Activated naive CD8-positive, alpha-beta T cell treated with anti-CD3 and anti-CD28 coated beads for 36 hours (primary cell): ENCODE data around the gene FAH. TPM values are rescaled to one million over a fixed set of nuclear protein-coding genes. Genes with fewer than 3 reads are reported as not detected.

Experiments used
- DNase-seq: peaks from one replicate; pipeline ENCODE4 v3.0.0; 2021
- H3K27ac Mint-ChIP-seq: one replicate; pipeline ENCODE4 v1.8.0; 2022; ENCODE audit warnings: mild to moderate bottlenecking, moderate library complexity, mixed read lengths
- H3K27me3 Mint-ChIP-seq: one replicate; pipeline ENCODE4 v1.8.0; 2022; ENCODE audit warnings: mild to moderate bottlenecking, mixed read lengths
- H3K36me3 Mint-ChIP-seq: one replicate; pipeline ENCODE4 v1.8.0; 2021; ENCODE audit warnings: mild to moderate bottlenecking, mixed read lengths
- H3K4me1 Mint-ChIP-seq: one replicate; pipeline ENCODE4 v1.8.0; 2021; ENCODE audit warnings: mixed read lengths
- H3K4me3 Mint-ChIP-seq: one replicate; pipeline ENCODE4 v1.8.0; 2022; ENCODE audit warnings: mild to moderate bottlenecking, moderate library complexity, mixed read lengths
- H3K9me3 Mint-ChIP-seq: one replicate; pipeline ENCODE4 v1.8.0; 2022; ENCODE audit warnings: mixed read lengths
- total RNA-seq, 2 experiments: library from RNA; stranded (reverse); gene quantifications; one replicate each; pipeline ENCODE4 v1.2.3, GENCODE V29; 2021

Gene FAH
- total RNA-seq, 2 experiments from 2014 or later, result 45.0 to 49.0 TPM

GRCh38 chr15:80174017-80174746, 21.4 kb downstream of the FAH start:
- H3K27ac Mint-ChIP-seq, result no peak overlapping the region
- H3K27me3 Mint-ChIP-seq, result no peaks in the 10 kb centered on the region
- peaks cover 20% of the 10 kb centered on the region for H3K36me3 Mint-ChIP-seq
- H3K4me3 Mint-ChIP-seq, result no peak overlapping the region
- DNase-seq, result no peak
- no peaks in the 10 kb centered on the region for H3K9me3 Mint-ChIP-seq
- H3K4me1 Mint-ChIP-seq, result peaks cover 1% of the 10 kb centered on the region

- no peak overlapping the region for H3K27ac Mint-ChIP-seq
- no peak for DNase-seq
- no peak overlapping the region for H3K4me3 Mint-ChIP-seq
- peaks cover 1% of the 10 kb centered on the region for H3K4me1 Mint-ChIP-seq
- H3K27me3 Mint-ChIP-seq, result no peaks in the 10 kb centered on the region
- H3K9me3 Mint-ChIP-seq, result no peaks in the 10 kb centered on the region
- peaks cover 19% of the 10 kb centered on the region for H3K36me3 Mint-ChIP-seq
These were observed 22.6 kb downstream of the FAH start for GRCh38 chr15:80175436-80175835.

DNA sequence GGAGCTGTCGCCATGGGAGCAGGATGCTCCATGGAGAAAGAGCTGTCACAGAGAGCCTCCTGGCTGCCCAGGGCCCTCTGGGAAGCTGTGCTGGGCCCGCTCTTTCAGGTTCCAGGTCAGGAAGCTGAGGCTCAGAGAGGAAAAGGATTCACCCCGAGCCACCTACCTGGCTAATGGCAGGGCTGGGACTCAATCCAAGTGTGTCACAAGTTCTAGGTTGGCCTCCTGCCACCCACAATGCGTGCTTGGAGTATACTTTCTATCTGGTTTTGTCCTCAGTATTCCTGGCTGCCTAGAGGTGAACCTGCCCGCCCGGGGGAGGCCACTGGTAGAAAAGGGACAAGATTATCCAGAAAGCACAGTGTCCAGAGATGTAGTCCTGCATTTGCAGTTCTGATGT, 23.6 kb downstream of the FAH start:
- no peak overlapping the region for H3K4me3 Mint-ChIP-seq
- no peaks in the 10 kb centered on the region for H3K9me3 Mint-ChIP-seq
- no peaks in the 10 kb centered on the region for H3K27me3 Mint-ChIP-seq
- H3K4me1 Mint-ChIP-seq, result peaks cover 1% of the 10 kb centered on the region
- DNase-seq, result no peak
- peaks cover 14% of the 10 kb centered on the region for H3K36me3 Mint-ChIP-seq
- no peak overlapping the region for H3K27ac Mint-ChIP-seq

DNA sequence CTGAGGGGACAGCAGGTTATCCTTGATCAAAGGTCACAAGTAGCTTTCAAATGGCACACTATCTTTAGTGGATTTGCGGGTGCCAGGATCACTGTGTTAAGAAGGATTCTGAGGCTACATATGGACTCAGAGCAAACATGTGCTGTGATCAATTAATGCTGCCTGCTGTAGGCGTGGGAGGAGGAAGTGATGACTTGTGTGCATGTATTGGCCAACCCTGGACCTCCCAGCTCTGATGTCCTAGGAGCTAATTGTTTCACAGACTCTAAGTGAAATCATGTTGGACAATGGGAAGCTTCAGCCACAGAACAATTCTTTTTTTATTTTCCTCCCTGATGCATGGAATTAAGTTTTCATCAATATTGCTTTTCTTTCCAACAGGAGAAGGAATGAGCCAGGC, 24.4 kb downstream of the FAH start:
- H3K36me3 Mint-ChIP-seq, result peaks cover 15% of the 10 kb centered on the region
- no peaks in the 10 kb centered on the region for H3K27me3 Mint-ChIP-seq
- no peak overlapping the region for H3K27ac Mint-ChIP-seq
- H3K4me3 Mint-ChIP-seq, result no peak overlapping the region
- H3K9me3 Mint-ChIP-seq, result no peaks in the 10 kb centered on the region
- DNase-seq, result no peak
- peaks cover 1% of the 10 kb centered on the region for H3K4me1 Mint-ChIP-seq

DNA sequence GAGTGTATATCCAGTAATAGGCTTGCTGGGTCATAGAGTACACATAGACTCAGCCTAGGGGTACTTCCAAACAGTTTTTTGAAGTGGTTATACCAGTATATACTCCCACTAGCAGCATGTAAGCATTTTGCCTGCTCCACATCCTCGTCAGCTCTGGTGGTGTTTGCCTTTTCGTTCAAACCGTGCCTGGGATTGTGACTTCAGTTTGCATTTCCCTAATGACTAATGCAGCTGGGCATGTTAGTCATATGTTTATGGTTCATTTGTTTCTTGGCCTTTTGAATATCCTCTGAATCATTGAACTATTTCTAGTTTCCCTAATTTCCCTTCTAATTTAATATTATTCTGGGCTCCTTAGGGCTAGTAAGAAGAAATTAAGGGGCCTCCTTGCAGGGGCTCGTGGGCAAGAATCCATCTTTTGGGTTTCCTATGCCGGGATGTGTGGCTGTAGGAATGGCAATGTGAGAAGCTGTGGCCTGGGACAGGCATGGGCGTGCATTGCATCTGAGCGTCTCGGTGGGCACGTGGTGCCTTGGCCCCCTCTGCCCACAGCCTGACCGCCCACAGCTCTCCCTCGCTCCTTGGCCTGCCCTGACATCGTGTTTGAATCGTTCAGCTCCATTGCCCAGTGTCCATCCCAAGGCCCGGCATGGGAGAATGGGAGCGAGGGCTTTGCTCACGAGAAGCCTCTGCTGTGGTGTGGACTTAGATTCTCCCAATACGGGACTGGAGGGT, 26.4 kb downstream of the FAH start:
- peaks cover 17% of the 10 kb centered on the region for H3K36me3 Mint-ChIP-seq
- H3K4me1 Mint-ChIP-seq, result no peaks in the 10 kb centered on the region
- H3K9me3 Mint-ChIP-seq, result no peaks in the 10 kb centered on the region
- H3K4me3 Mint-ChIP-seq, result no peak overlapping the region
- no peak for DNase-seq
- no peaks in the 10 kb centered on the region for H3K27me3 Mint-ChIP-seq
- no peak overlapping the region for H3K27ac Mint-ChIP-seq

- peaks cover 24% of the 10 kb centered on the region for H3K36me3 Mint-ChIP-seq
- H3K4me1 Mint-ChIP-seq, result no peaks in the 10 kb centered on the region
- no peak overlapping the region for H3K4me3 Mint-ChIP-seq
- no peak overlapping the region for H3K27ac Mint-ChIP-seq
- no peaks in the 10 kb centered on the region for H3K27me3 Mint-ChIP-seq
- no peak for DNase-seq
- H3K9me3 Mint-ChIP-seq, result no peaks in the 10 kb centered on the region
These were observed 27.1 kb downstream of the FAH start for GRCh38 chr15:80179935-80180334.

- H3K27ac Mint-ChIP-seq, result no peak overlapping the region
- H3K27me3 Mint-ChIP-seq, result no peaks in the 10 kb centered on the region
- peaks cover 30% of the 10 kb centered on the region for H3K36me3 Mint-ChIP-seq
- H3K4me3 Mint-ChIP-seq, result no peak overlapping the region
- no peaks in the 10 kb centered on the region for H3K9me3 Mint-ChIP-seq
- no peak for DNase-seq
- H3K4me1 Mint-ChIP-seq, result no peaks in the 10 kb centered on the region
These were observed 27.7 kb downstream of the FAH start for GRCh38 chr15:80180468-80180867.

DNA sequence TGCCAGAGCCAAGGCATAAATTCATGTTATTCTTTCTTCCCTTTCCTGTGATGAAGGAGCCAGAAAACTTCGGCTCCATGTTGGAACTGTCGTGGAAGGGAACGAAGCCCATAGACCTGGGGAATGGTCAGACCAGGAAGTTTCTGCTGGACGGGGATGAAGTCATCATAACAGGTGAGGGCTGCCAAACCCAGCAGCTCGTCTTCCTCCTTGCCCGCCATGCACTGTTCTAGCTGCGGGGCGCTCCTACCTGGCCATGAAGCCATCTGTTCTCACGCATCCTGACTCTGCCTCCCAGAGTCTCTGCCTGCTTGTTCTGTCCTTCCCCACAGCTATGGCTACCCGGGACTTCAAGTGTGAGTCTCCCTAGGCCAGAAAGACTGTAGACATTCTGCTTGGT, 28.2 kb downstream of the FAH start:
- Mint-ChIP-seq H3K36me3 (peaks cover 30% of the 10 kb centered on the region), H3K4me3 (no peak overlapping the region), H3K9me3 (no peaks in the 10 kb centered on the region), H3K27me3 (no peaks in the 10 kb centered on the region), H3K27ac (no peak overlapping the region), H3K4me1 (no peaks in the 10 kb centered on the region)
- DNase-seq, result no peak

DNA sequence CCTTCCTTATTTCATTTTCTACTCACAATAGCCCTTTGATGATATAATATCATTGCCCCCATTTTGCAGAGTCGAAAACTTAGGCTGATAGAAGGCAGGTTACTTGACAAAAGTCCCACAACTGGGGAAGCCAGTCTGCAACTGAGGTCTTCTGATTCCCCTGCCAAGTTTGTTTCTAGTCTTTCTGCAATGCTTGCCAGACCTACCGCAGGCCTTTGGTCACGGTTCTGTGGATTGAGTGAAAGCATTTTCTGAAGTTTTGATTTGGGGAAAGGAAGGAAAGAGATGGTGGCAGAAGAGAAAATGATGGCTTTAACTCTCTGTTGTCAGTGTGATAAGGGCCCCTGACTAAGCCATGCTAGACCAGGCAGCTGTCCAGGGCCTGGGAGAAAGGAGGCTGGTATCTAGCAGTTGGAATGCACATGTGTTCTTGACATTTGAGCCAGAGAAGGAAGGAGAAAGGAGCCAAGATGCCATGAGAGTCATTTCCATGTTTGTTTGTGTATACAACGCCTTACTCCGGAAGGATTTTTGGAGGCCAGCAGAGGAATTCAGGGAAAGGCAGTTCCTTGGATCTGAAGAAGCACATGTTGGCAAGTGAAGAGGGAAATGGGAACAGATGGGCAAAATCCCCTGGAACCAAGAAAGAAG, 29.9 kb downstream of the FAH start:
- no peaks in the 10 kb centered on the region for H3K9me3 Mint-ChIP-seq
- no peak for DNase-seq
- no peaks in the 10 kb centered on the region for H3K27me3 Mint-ChIP-seq
- H3K27ac Mint-ChIP-seq, result no peak overlapping the region
- H3K4me3 Mint-ChIP-seq, result no peak overlapping the region
- H3K4me1 Mint-ChIP-seq, result no peaks in the 10 kb centered on the region
- H3K36me3 Mint-ChIP-seq, result peaks cover 38% of the 10 kb centered on the region

DNA sequence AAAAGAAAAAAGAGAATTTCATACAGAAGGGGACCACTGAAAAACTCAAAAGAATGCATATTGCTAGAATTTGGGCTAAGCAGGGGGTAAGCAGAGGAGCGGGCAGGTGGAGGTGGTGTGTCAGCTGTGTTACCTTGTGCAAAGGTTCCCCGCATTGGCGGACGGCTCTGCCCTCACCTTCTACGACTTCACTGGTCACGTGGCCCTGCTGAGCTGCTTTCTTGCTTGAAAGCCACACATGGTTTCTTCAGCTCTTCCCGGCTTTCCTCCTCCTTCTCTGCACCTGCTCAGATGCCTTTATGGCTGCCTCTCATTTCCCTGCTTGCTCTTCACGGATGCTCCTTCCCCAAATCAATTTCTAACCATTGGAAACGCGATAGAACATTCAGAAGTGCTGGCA, 30.5 kb downstream of the FAH start:
- H3K4me1 Mint-ChIP-seq, result no peaks in the 10 kb centered on the region
- no peaks in the 10 kb centered on the region for H3K9me3 Mint-ChIP-seq
- H3K36me3 Mint-ChIP-seq, result peaks cover 37% of the 10 kb centered on the region
- no peak for DNase-seq
- no peaks in the 10 kb centered on the region for H3K27me3 Mint-ChIP-seq
- H3K4me3 Mint-ChIP-seq, result no peak overlapping the region
- no peak overlapping the region for H3K27ac Mint-ChIP-seq

DNA sequence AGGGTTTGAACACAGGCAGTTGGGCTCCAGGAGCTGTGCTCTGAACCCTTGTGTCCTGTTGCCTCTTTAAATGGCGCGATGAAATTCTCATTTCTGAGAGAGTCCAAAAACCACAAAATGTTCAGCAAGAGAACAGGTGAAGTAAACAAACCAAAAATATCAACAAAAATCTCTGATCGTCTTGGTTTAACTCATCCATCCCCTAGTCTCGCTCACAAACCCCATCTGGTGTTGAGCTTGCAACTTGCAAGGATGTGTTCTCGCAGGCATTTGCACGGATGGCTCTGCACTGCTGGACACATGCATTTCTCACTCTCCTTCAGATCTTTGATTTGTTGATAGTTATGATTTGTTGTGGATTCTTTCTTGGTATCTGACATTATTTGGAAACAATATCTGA, 31.1 kb downstream of the FAH start:
- H3K27ac Mint-ChIP-seq, result no peak overlapping the region
- H3K4me1 Mint-ChIP-seq, result no peaks in the 10 kb centered on the region
- DNase-seq, result no peak
- no peaks in the 10 kb centered on the region for H3K27me3 Mint-ChIP-seq
- peaks cover 37% of the 10 kb centered on the region for H3K36me3 Mint-ChIP-seq
- no peaks in the 10 kb centered on the region for H3K9me3 Mint-ChIP-seq
- H3K4me3 Mint-ChIP-seq, result no peak overlapping the region

GRCh38 chr15:80184554-80184953, 31.8 kb downstream of the FAH start:
- H3K9me3 Mint-ChIP-seq, result no peaks in the 10 kb centered on the region

DNA sequence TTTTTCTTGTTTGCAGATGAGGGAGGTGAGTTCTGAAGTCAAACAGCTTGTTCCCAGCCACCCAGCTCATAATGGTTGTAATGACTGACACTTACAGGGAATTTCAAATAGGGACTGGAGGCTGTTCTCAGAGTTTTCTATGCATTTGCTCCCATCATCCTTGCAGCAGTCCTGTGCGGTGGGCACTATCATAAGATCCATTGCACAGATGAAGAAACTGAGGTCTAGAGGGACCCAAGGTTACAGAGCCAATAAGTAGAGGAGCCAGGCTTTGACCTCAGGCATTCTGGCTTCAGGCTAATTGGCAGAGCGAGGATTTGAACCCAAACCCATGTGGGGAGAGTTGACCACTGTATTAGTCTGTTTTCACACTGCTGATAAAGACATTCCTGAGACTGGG, 32.4 kb downstream of the FAH start:
- no peak overlapping the region for H3K4me3 Mint-ChIP-seq
- DNase-seq, result no peak
- no peaks in the 10 kb centered on the region for H3K4me1 Mint-ChIP-seq
- H3K27me3 Mint-ChIP-seq, result no peaks in the 10 kb centered on the region
- H3K9me3 Mint-ChIP-seq, result no peaks in the 10 kb centered on the region
- H3K27ac Mint-ChIP-seq, result no peak overlapping the region
- H3K36me3 Mint-ChIP-seq, result peaks cover 35% of the 10 kb centered on the region

More at GRCh38 chr15:80184554-80184953, 31.8 kb downstream of the FAH start:
- Mint-ChIP-seq H3K27me3 (no peaks in the 10 kb centered on the region), H3K36me3 (peaks cover 35% of the 10 kb centered on the region), H3K4me3 (no peak overlapping the region), H3K4me1 (no peaks in the 10 kb centered on the region), H3K27ac (no peak overlapping the region)
- no peak for DNase-seq

DNA sequence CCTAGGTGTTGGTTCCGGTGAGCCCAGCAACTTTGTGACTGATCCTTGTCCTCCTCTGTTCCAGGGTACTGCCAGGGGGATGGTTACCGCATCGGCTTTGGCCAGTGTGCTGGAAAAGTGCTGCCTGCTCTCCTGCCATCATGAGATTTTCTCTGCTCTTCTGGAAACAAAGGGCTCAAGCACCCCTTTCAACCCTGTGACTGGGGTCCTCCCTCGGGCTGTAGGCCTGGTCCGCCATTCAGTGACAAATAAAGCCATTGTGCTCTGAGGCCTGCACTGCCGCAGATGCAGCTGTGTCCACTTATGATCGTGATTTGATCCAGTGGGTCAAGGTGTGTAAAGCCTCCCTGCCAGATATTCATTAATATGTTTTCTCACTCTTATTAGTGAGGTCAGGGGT, 33.3 kb downstream of the FAH start:
- Mint-ChIP-seq H3K27ac (no peak overlapping the region), H3K4me1 (no peaks in the 10 kb centered on the region), H3K27me3 (no peaks in the 10 kb centered on the region), H3K36me3 (peaks cover 35% of the 10 kb centered on the region), H3K9me3 (no peaks in the 10 kb centered on the region), H3K4me3 (no peak overlapping the region)
- DNase-seq, result no peak

GRCh38 chr15:80186597-80186996, 33.8 kb downstream of the FAH start:
- no peak for DNase-seq
- H3K4me1 Mint-ChIP-seq, result no peaks in the 10 kb centered on the region
- H3K27me3 Mint-ChIP-seq, result no peaks in the 10 kb centered on the region
- H3K36me3 Mint-ChIP-seq, result peaks cover 35% of the 10 kb centered on the region
- H3K9me3 Mint-ChIP-seq, result no peaks in the 10 kb centered on the region
- no peak overlapping the region for H3K4me3 Mint-ChIP-seq
- no peak overlapping the region for H3K27ac Mint-ChIP-seq
